HepG2 (cell line): ENCODE data around the gene CAB39. TPM values are rescaled to one million over a fixed set of nuclear protein-coding genes. Genes with fewer than 3 reads are reported as not detected.

Experiments
- BCLAF1 ChIP-seq: fragments of 450-650 bp; IDR thresholded peaks from 2 replicates; pipeline ENCODE4 v1.6.1; 2017; ENCODE audit warnings: mild to moderate bottlenecking
- CREB3 ChIP-seq: sonication (generic); formaldehyde crosslinking; IDR thresholded peaks from 2 replicates; pipeline ENCODE4 v1.5.0; 2020; ENCODE audit warnings: missing genetic modification reagents
- FOSL2 ChIP-seq: sonication (generic); formaldehyde crosslinking; IDR thresholded peaks from 2 replicates; pipeline ENCODE4 v1.4.0; 2020; ENCODE audit warnings: missing genetic modification reagents
- FOXK1 ChIP-seq: sonication (generic); formaldehyde crosslinking; IDR thresholded peaks from 2 replicates; pipeline ENCODE4 v1.4.0; 2020; ENCODE audit warnings: low read depth, missing genetic modification reagents, borderline replicate concordance
- GATAD1 ChIP-seq: IDR thresholded peaks from 2 replicates; pipeline ENCODE4 v1.6.1; 2016; ENCODE audit warnings: missing genetic modification reagents, missing compliant biosample characterization
- HDAC2 ChIP-seq: sonication (generic); formaldehyde crosslinking; IDR thresholded peaks from 2 replicates; pipeline ENCODE4 v1.4.0; 2020; ENCODE audit warnings: missing genetic modification reagents
- HHEX ChIP-seq: IDR thresholded peaks from 2 replicates; pipeline ENCODE4 v1.6.1; 2016; ENCODE audit warnings: control low read depth
- HOXA9 ChIP-seq: sonication (generic); formaldehyde crosslinking; IDR thresholded peaks from 2 replicates; pipeline ENCODE4 v1.8.1; 2022; ENCODE audit warnings: missing genetic modification reagents, mild to moderate bottlenecking, moderate library complexity, borderline replicate concordance
- HOXD1 ChIP-seq: sonication (generic); formaldehyde crosslinking; IDR thresholded peaks from 2 replicates; pipeline ENCODE4 v1.5.0; 2020; ENCODE audit warnings: missing genetic modification reagents
- MEIS1 ChIP-seq: sonication (generic); formaldehyde crosslinking; IDR thresholded peaks from 2 replicates; pipeline ENCODE4 v1.9.0; 2021; ENCODE audit warnings: mild to moderate bottlenecking, missing genetic modification reagents, moderate library complexity, borderline replicate concordance
- MIER2 ChIP-seq: IDR thresholded peaks from 2 replicates; pipeline ENCODE4 v1.6.1; 2016; ENCODE audit warnings: missing biosample characterization, missing genetic modification reagents
- MTF1 ChIP-seq: sonication (generic); formaldehyde crosslinking; IDR thresholded peaks from 2 replicates; pipeline ENCODE4 v1.5.0; 2020; ENCODE audit warnings: missing genetic modification reagents
- MZF1 ChIP-seq: sonication (generic); formaldehyde crosslinking; IDR thresholded peaks from 2 replicates; pipeline ENCODE4 v1.8.1; 2023; ENCODE audit warnings: mild to moderate bottlenecking, missing genetic modification reagents, borderline replicate concordance
- NR0B2 ChIP-seq: sonication (generic); formaldehyde crosslinking; IDR thresholded peaks from 2 replicates; pipeline ENCODE4 v1.4.0; 2020; ENCODE audit warnings: mild to moderate bottlenecking, missing genetic modification reagents
- RELA ChIP-seq: sonication (generic); formaldehyde crosslinking; IDR thresholded peaks from 2 replicates; pipeline ENCODE4 v1.4.0; 2020; ENCODE audit warnings: missing genetic modification reagents
- RFXANK ChIP-seq: IDR thresholded peaks from 2 replicates; pipeline ENCODE4 v1.6.1; 2016
- RORA ChIP-seq: sonication (generic); formaldehyde crosslinking; IDR thresholded peaks from 2 replicates; pipeline ENCODE4 v1.5.0; 2020; ENCODE audit warnings: mild to moderate bottlenecking, missing genetic modification reagents, moderate library complexity
- SMC3 ChIP-seq: IDR thresholded peaks from 2 replicates; pipeline ENCODE4 v1.6.1; 2011; ENCODE audit warnings: low read length, improper control_type of control experiment
- SRSF9 ChIP-seq: fragments of 200-400 bp; formaldehyde crosslinking; IDR thresholded peaks from 2 replicates; pipeline ENCODE4 v1.6.1; 2018; ENCODE audit warnings: borderline replicate concordance, mild to moderate bottlenecking, low read depth, low read length; ENCODE audit not compliant: insufficient read depth, poor library complexity, severe bottlenecking
- TBL1XR1 ChIP-seq: fragments of 150-350 bp; IDR thresholded peaks from 2 replicates; pipeline ENCODE4 v1.6.1; 2014; ENCODE audit warnings: borderline replicate concordance, low read length; ENCODE audit not compliant: partially characterized antibody
- TCF7 ChIP-seq: sonication (generic); IDR thresholded peaks from 2 replicates; pipeline ENCODE4 v1.6.1; 2016; ENCODE audit warnings: antibody characterized with exemption, low read depth
- ZIK1 ChIP-seq: sonication (generic); formaldehyde crosslinking; IDR thresholded peaks from 2 replicates; pipeline ENCODE4 v1.5.0; 2020; ENCODE audit warnings: mild to moderate bottlenecking, low read depth, missing genetic modification reagents, borderline replicate concordance
- ZNF160 ChIP-seq: sonication (generic); formaldehyde crosslinking; IDR thresholded peaks from 2 replicates; pipeline ENCODE4 v1.8.0; 2022; ENCODE audit warnings: mild to moderate bottlenecking, inconsistent platforms, missing genetic modification reagents
- ZNF451 ChIP-seq: sonication (generic); formaldehyde crosslinking; IDR thresholded peaks from 2 replicates; pipeline ENCODE4 v1.5.0; 2020; ENCODE audit warnings: mild to moderate bottlenecking, missing genetic modification reagents
- ZNF580 ChIP-seq: IDR thresholded peaks from 2 replicates; pipeline ENCODE4 v1.6.1; 2016; ENCODE audit warnings: low read depth, borderline replicate concordance
- ZNF777 ChIP-seq: sonication (generic); formaldehyde crosslinking; IDR thresholded peaks from 2 replicates; pipeline ENCODE4 v1.4.0; 2020; ENCODE audit warnings: missing genetic modification reagents
- ZNF841 ChIP-seq: sonication (generic); formaldehyde crosslinking; IDR thresholded peaks from 2 replicates; pipeline ENCODE4 v1.8.1; 2023; ENCODE audit warnings: missing genetic modification reagents, borderline replicate concordance
- polyA plus RNA-seq, 8 experiments: library from polyadenylated mRNA; depleted of rRNA in 3 of 8; stranded (reverse) in 7 of 8; unstranded in 1 of 8; fragments of >200 nt; fragmentation: Illumina TruSeq in 4 of 8; extraction: Trizol in 4 of 8; gene quantifications; 2 replicates each; pipeline versions ENCODE4 v1.2.1 to v1.2.3, GENCODE V29; 2011 to 2016; ENCODE audit warnings: low read depth in 4 of 8, missing spikeins in 1 of 8, mixed read lengths in 1 of 8; ENCODE audit not compliant: insufficient read depth in 1 of 8
- total RNA-seq, 5 experiments: library from RNA; depleted of rRNA; stranded (reverse); fragments of >200 nt; fragmentation: Illumina TruSeq; extraction: Trizol; gene quantifications; 2 replicates each; pipeline ENCODE4 v1.2.3, GENCODE V29; 2016; ENCODE audit warnings: low read depth in 1 of 5

CAB39 gene
- total and polyA plus RNA-seq, 2 of the 13 experiments (the other 11 are each of a cell fraction or from before 2014, with no cell fraction given), result 19.3 to 45.3 TPM

GRCh38 chr2:230712443-230713330 is at the start of gene CAB39 (continued):
- no peak for TF ChIP-seq MEIS1 (CRISPR knock-in tag)
- peak; percentile 89 for TF ChIP-seq GATAD1 (CRISPR knock-in tag)
- 0 out of 2 replicates have a peak, but pooled peaks have one; percentile 24 for TF ChIP-seq FOXK1
- TF ChIP-seq TCF7, result no peak
- TF ChIP-seq BCLAF1, result no peak
- TF ChIP-seq CREB3 (CRISPR knock-in tag), result no peak
- peak; percentile 55 for TF ChIP-seq FOSL2 (CRISPR knock-in tag)
- TF ChIP-seq RELA, result no peak
- TF ChIP-seq ZIK1 (CRISPR knock-in tag), result peak; percentile 90; the same call in 1 of the 2 replicates
- no peak for TF ChIP-seq HOXD1
- TF ChIP-seq HHEX (CRISPR knock-in tag), result no peak
- TF ChIP-seq MTF1, result no peak
- TF ChIP-seq ZNF580, result peak; percentile 80; the same call in 1 of the 2 replicates
- TF ChIP-seq MZF1 (CRISPR knock-in tag), result no peak
- TF ChIP-seq TBL1XR1, result no peak
- TF ChIP-seq ZNF451 (CRISPR knock-in tag), result peak; percentile 96
- peak; percentile 98 for TF ChIP-seq ZNF777 (CRISPR knock-in tag)
- peak; percentile 50 for TF ChIP-seq HDAC2
- no peak for TF ChIP-seq ZNF841 (CRISPR knock-in tag)
- no peak for TF ChIP-seq ZNF160 (CRISPR knock-in tag)
- TF ChIP-seq MIER2 (CRISPR knock-in tag), result peak; percentile 78
- TF ChIP-seq HOXA9, result no peak; the same call in 1 of the 2 replicates
- no peak for TF ChIP-seq RORA (CRISPR knock-in tag)
- TF ChIP-seq NR0B2 (CRISPR knock-in tag), result no peak; the same call in 1 of the 2 replicates
- TF ChIP-seq RFXANK, result no peak
- no peak; the same call in 1 of the 2 replicates for TF ChIP-seq SMC3
- TF ChIP-seq SRSF9, result no peak
